IPS-18a (cell line): ENCODE data around the gene NPTX2.

Experiments used
- H3K27ac ChIP-seq: one replicate; pipeline ENCODE4 v1.5.1; 2013; ENCODE audit warnings: low read length
- H3K27me3 ChIP-seq: one replicate; pipeline ENCODE4 v1.6.1; 2013; ENCODE audit warnings: mild to moderate bottlenecking, low read length; ENCODE audit not compliant: control insufficient read depth, insufficient read depth
- H3K36me3 ChIP-seq: one replicate; pipeline ENCODE4 v1.6.1; 2013; ENCODE audit warnings: low read depth, low read length; ENCODE audit not compliant: control insufficient read depth
- H3K4me1 ChIP-seq: one replicate; pipeline ENCODE4 v1.6.1; 2013; ENCODE audit warnings: low read depth, low read length; ENCODE audit not compliant: control insufficient read depth
- H3K4me3 ChIP-seq: one replicate; pipeline ENCODE4 v1.5.1; 2013; ENCODE audit warnings: low read length
- H3K9ac ChIP-seq: one replicate; pipeline ENCODE4 v1.6.1; 2013; ENCODE audit warnings: mild to moderate bottlenecking, low read length, moderate library complexity
- H3K9me3 ChIP-seq: one replicate; pipeline ENCODE4 v1.6.1; 2013; ENCODE audit warnings: low read depth, low read length; ENCODE audit not compliant: control insufficient read depth

NPTX2 gene

DNA sequence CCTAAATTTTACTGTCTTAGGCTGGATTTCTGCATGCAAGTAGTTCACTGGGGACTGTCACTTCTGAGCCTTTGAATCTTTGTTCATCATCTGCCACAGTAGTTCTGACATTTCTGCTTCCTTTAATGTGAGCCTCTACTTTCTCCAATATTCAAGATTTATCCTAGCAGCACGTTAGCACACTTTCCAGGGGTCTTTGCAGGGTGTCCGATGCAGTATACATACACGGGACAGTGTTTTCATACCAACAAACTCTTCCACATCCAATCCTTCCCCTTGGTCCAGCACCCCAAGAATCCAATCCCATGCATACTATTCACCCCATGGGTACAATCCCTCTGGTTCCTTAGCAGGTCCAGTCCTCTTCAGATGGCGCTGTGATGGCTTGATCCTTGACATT is 22.7 kb upstream of the NPTX2 start:
- no peaks in the 10 kb centered on the region for H3K9me3 ChIP-seq
- no peaks in the 10 kb centered on the region for H3K27me3 ChIP-seq
- H3K27ac ChIP-seq, result no peak overlapping the region
- H3K4me1 ChIP-seq, result peaks cover 3% of the 10 kb centered on the region
- H3K4me3 ChIP-seq, result no peak overlapping the region
- no peaks in the 10 kb centered on the region for H3K36me3 ChIP-seq
- no peak overlapping the region for H3K9ac ChIP-seq

GRCh38 chr7:98594787-98595186 is 22.3 kb upstream of the NPTX2 start:
- Histone ChIP-seq H3K27me3 (no peaks in the 10 kb centered on the region), H3K27ac (no peak overlapping the region)

GRCh38 chr7:98598846-98599615 is 18.1 kb upstream of the NPTX2 start:
- no peaks in the 10 kb centered on the region for H3K9me3 ChIP-seq

More at GRCh38 chr7:98594787-98595186, 22.3 kb upstream of the NPTX2 start:
- no peaks in the 10 kb centered on the region for H3K36me3 ChIP-seq
- peaks cover 3% of the 10 kb centered on the region for H3K4me1 ChIP-seq
- no peak overlapping the region for H3K9ac ChIP-seq
- H3K9me3 ChIP-seq, result no peaks in the 10 kb centered on the region
- no peak overlapping the region for H3K4me3 ChIP-seq

DNA sequence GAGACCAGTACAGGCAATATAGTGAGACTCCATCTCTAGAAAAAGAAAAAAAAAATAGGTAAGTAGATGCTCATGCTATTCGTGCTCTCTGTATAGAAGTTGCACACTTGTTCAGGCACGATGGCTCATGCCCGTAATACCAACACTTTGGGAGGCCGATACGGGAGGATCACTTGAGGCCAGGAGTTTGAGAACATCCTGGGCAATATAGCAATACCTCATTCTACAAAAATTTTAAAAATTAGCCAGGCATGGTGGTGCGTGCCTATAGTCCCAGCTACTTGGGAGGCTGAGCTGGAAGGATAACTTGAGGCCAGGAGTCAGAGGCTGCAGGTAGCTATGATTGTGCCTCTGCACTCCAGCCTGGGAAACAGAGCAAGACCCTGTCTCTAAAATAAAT is 17.2 kb upstream of the NPTX2 start:
- Histone ChIP-seq H3K36me3 (no peaks in the 10 kb centered on the region), H3K4me3 (no peak overlapping the region), H3K9me3 (no peaks in the 10 kb centered on the region), H3K9ac (no peak overlapping the region), H3K27ac (no peak overlapping the region), H3K4me1 (no peaks in the 10 kb centered on the region), H3K27me3 (no peaks in the 10 kb centered on the region)

More at GRCh38 chr7:98598846-98599615, 18.1 kb upstream of the NPTX2 start:
- H3K4me1 ChIP-seq, result no peaks in the 10 kb centered on the region
- no peak overlapping the region for H3K4me3 ChIP-seq
- no peak overlapping the region for H3K9ac ChIP-seq
- no peak overlapping the region for H3K27ac ChIP-seq
- H3K36me3 ChIP-seq, result no peaks in the 10 kb centered on the region
- H3K27me3 ChIP-seq, result no peaks in the 10 kb centered on the region

- Histone ChIP-seq H3K9me3 (no peaks in the 10 kb centered on the region), H3K27me3 (no peaks in the 10 kb centered on the region), H3K36me3 (no peaks in the 10 kb centered on the region), H3K27ac (no peak overlapping the region), H3K4me3 (no peak overlapping the region), H3K9ac (no peak overlapping the region), H3K4me1 (no peaks in the 10 kb centered on the region)
These were observed 14.2 kb upstream of the NPTX2 start for GRCh38 chr7:98602755-98603398.

DNA sequence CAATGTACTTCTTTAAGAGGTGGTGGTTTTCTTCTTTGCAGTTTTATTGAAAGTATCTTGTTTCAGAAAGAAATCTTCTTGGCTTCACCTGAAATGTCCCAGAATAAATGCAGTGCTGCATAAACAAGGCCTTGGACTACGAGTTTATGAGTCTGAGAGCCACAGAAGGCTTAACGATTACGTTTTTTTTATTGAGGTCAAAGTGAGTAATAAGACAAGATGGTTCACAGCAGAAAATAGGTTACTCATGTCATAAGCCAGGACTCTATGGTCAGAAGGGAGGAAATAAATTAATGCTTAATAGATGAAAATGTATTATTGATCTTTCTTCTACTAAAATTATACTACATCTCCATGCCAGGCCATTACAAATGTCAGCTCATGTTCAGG is 13.7 kb upstream of the NPTX2 start:
- Histone ChIP-seq H3K4me1 (no peaks in the 10 kb centered on the region), H3K9ac (no peak overlapping the region), H3K9me3 (no peaks in the 10 kb centered on the region), H3K36me3 (no peaks in the 10 kb centered on the region), H3K27me3 (no peaks in the 10 kb centered on the region), H3K4me3 (no peak overlapping the region), H3K27ac (no peak overlapping the region)

DNA sequence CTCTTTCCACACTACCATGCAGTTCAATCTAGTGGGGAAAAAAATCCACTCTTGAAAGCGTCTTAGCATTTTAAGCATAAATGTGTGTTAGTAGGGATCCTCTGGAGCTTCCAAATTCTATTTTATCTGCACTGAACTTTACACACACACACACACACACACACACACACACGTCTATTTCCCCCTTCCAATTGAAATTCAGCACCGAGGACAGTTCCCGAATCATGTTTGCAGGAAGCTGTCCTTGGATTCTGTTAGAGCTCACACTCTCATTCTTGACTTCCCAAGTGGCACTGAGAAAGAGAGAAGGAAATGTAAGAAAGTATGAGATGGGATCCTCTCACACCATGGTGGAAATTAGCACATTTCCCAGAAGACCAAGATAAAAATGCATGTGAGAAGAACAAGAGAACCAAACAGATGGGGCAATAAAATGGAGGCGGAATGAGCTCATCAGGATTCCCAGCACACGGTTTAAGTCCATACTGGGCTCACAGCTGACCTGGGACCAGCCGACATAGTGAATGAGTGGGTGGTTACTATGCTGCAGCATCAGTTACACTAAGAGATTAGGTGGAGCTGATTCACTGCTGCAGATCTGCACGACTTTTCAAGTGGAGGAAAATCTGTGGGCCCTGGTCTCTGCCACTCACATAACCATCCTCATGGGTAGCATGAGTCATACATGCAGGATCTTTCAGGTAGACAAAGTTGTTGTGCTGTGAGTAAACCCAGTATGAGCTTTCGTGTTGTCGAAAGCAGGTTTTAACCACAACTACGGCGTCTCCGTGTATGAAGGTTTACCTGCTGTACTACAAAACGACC is 3.3 kb upstream of the NPTX2 start:
- H3K9me3 ChIP-seq, result no peaks in the 10 kb centered on the region
- H3K4me1 ChIP-seq, result peaks cover 3% of the 10 kb centered on the region
- H3K27me3 ChIP-seq, result peaks cover 51% of the 10 kb centered on the region
- H3K27ac ChIP-seq, result no peak overlapping the region
- no peaks in the 10 kb centered on the region for H3K36me3 ChIP-seq
- H3K9ac ChIP-seq, result no peak overlapping the region
- no peak overlapping the region for H3K4me3 ChIP-seq

GRCh38 chr7:98616381-98617050 is 569 bp upstream of the NPTX2 start:
- H3K4me3 ChIP-seq, result peak overlapping the region; percentile 62
- no peaks in the 10 kb centered on the region for H3K36me3 ChIP-seq
- H3K27ac ChIP-seq, result no peak overlapping the region
- peaks cover 12% of the 10 kb centered on the region for H3K4me1 ChIP-seq
- no peaks in the 10 kb centered on the region for H3K9me3 ChIP-seq
- H3K9ac ChIP-seq, result no peak overlapping the region
- peaks cover 62% of the 10 kb centered on the region for H3K27me3 ChIP-seq

GRCh38 chr7:98617960-98618418 is 904 bp downstream of the NPTX2 start:
- Histone ChIP-seq H3K9me3 (no peaks in the 10 kb centered on the region), H3K4me3 (peak overlapping the region; percentile 62), H3K9ac (peak overlapping the region; percentile 6), H3K36me3 (no peaks in the 10 kb centered on the region), H3K27me3 (peaks cover 62% of the 10 kb centered on the region), H3K27ac (no peak overlapping the region), H3K4me1 (peaks cover 12% of the 10 kb centered on the region)

DNA sequence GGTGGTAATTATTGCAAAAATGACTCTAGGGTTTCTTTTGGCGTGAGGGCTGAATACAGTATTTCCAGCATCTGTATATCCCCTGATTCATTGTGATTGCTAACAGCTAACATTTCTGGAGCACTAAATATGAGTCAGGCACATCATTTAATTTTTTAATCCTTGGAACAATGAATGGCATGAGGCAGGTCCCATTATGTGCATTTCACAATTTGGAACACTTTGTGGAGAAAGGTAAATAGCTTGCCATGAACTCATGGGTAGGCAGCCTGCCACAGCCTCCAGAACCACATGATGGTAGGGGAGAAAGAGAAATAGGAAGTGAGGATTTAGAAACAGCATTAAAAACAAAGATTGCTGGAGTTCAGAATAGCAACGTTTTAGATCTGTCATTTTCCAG is 1.7 kb downstream of the NPTX2 start:
- Histone ChIP-seq H3K9me3 (no peaks in the 10 kb centered on the region), H3K27ac (no peak overlapping the region), H3K27me3 (peaks cover 61% of the 10 kb centered on the region), H3K4me3 (peak overlapping the region; percentile 22), H3K36me3 (no peaks in the 10 kb centered on the region), H3K4me1 (peaks cover 12% of the 10 kb centered on the region), H3K9ac (no peak overlapping the region)
